Adipocyte (in vitro differentiated cells): ENCODE data around the gene TMPRSS11E.
"Not testable (repeated sequence)": the region's sequence is repeated elsewhere in the genome, so short reads cannot be mapped to it uniquely, and the experiment has no call there.

Experiments used
- DNase-seq: peaks from one replicate; pipeline ENCODE4 v3.0.0-alpha.2; 2015; ENCODE audit warnings: low read depth
- H3K27me3 ChIP-seq: replicated peaks from 2 replicates; pipeline ENCODE4 v1.7.0; 2013; ENCODE audit warnings: mild to moderate bottlenecking, low read length, moderate library complexity; ENCODE audit not compliant: control insufficient read depth, insufficient read depth
- H3K36me3 ChIP-seq: 2 replicates; pipeline ENCODE4 v1.7.0; 2013; ENCODE audit warnings: low read length, mild to moderate bottlenecking, moderate library complexity; ENCODE audit not compliant: control insufficient read depth, insufficient read depth, severe bottlenecking
- H3K4me1 ChIP-seq: 2 replicates; pipeline ENCODE4 v1.7.0; 2013; ENCODE audit warnings: mild to moderate bottlenecking, low read length, moderate library complexity; ENCODE audit not compliant: control insufficient read depth, insufficient read depth
- H3K4me3 ChIP-seq: 2 replicates; pipeline ENCODE4 v1.7.0; 2013; ENCODE audit warnings: mild to moderate bottlenecking, low read length, moderate library complexity
- H3K9ac ChIP-seq: 2 replicates; pipeline ENCODE4 v1.7.0; 2013; ENCODE audit warnings: mild to moderate bottlenecking, low read length, moderate library complexity
- H3K9me3 ChIP-seq: 2 replicates; pipeline ENCODE4 v1.7.0; 2013; ENCODE audit warnings: mild to moderate bottlenecking, low read length, moderate library complexity; ENCODE audit not compliant: control insufficient read depth

TMPRSS11E gene

DNA sequence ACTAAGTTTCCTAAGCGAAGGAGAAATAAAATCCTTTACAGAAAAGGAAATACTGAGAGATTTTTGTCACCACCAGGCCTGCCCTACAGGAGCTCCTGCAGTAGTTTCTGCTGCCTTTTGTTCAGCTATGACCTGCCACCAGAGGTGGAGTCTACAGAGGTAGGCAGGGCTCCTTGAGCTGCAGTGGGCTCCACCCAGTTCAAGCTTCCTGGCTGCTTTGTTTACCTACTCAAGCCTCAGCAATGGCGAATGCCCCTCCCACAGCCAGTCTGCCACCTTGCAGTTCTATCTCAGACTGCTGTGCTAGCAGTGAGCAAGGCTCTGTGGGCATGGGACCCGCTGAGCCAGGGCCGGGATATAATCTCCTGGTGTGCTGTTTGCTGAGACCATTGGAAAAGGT, 57.6 kb downstream of the TMPRSS11E start:
- not testable (repeated sequence) for H3K36me3 ChIP-seq, DNase-seq, H3K9me3 ChIP-seq, H3K4me3 ChIP-seq, H3K27me3 ChIP-seq, H3K9ac ChIP-seq, H3K4me1 ChIP-seq

DNA sequence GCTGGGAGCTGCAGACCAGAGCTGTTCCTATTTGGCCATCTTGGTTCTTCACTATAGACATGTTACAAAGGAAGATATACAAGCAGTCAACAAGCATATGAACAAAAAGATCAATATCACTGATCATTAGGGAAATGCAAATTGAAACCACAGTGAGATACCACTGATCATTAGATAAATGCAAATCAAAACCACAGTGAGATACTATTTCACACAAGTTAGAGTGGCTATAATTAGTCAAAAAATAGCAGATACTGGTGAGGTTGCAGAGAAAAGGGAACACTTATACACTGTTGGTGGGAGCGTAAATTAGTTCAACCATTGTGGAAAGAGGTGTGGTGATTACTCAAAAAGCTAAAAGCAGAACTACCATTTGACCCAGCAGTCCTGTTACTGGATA, 58.2 kb downstream of the TMPRSS11E start:
- not testable (repeated sequence) for H3K36me3 ChIP-seq, DNase-seq, H3K4me3 ChIP-seq, H3K9ac ChIP-seq, H3K27me3 ChIP-seq, H3K9me3 ChIP-seq, H3K4me1 ChIP-seq

DNA sequence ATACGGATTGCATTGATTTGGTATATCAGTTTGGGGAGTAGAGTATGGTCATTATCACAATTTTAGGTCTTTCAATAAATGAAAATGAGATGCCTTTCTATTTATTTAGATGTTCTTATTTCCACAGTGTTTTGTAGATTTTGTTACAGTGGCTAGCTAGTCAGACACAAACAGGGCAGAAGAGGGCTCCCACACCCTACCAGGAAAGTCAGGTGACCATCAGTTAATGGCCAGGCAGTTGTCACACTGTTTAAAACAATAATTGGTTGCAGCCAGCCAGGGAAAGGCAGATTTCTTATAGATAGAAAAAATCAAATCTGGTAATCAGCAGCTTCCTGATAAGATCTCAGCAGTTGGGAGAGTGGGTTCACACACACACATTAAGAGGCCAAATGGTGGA, 71.6 kb downstream of the TMPRSS11E start:
- no peak overlapping the region for H3K4me3 ChIP-seq
- no peak for DNase-seq
- H3K36me3 ChIP-seq: no peaks in the 10 kb centered on the region
- no peaks in the 10 kb centered on the region for H3K4me1 ChIP-seq
- no peaks in the 10 kb centered on the region for H3K9me3 ChIP-seq
- H3K9ac ChIP-seq: no peak overlapping the region
- no peaks in the 10 kb centered on the region for H3K27me3 ChIP-seq

DNA sequence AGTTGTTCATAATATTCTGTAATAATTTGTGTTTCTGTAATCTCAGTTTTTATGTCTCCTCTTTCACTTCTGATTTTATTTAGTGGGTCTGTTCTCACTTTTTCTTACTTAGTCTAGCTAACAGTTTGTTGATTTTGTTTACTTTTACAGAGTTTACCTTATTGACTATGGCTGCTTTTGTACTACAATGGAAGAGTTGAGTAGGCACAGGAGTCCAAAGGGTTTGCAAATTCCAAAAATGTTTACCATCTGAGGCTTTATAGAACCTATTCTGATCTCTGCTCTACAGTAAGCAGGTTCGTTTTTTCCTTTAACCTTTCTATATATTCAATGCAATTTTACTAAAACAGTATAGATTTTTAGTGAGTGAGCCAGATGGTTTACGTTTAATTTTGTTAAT, 73.7 kb downstream of the TMPRSS11E start:
- no peaks in the 10 kb centered on the region for H3K27me3 ChIP-seq
- H3K4me1 ChIP-seq: no peaks in the 10 kb centered on the region

DNA sequence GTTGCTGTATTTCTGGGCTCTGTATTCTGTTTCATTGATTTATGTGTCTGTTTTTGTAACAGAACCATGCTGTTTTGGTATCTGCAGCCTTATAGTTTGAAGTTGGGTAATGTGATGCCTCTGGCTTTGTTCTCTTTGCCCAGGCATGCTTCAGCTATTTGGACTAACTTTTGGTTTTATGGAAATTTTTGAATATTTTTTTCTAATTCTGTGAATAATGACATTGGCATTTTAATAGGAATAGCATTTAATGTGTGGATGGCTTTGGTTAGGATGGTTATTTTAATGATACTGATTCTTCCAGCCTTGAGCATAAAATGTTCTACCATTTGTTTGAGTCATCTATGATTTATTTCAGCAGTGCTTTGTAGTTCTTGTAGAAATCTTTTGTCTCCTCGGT, 75.0 kb downstream of the TMPRSS11E start:
- not testable (repeated sequence) for H3K9ac ChIP-seq, H3K4me1 ChIP-seq, H3K4me3 ChIP-seq, H3K36me3 ChIP-seq, H3K27me3 ChIP-seq, DNase-seq, H3K9me3 ChIP-seq

More for the DNA sequence above, 73.7 kb downstream of the TMPRSS11E start:
- no peaks in the 10 kb centered on the region for H3K36me3 ChIP-seq
- no peak overlapping the region for H3K9ac ChIP-seq
- no peaks in the 10 kb centered on the region for H3K9me3 ChIP-seq
- DNase-seq: no peak
- H3K4me3 ChIP-seq: no peak overlapping the region

DNA sequence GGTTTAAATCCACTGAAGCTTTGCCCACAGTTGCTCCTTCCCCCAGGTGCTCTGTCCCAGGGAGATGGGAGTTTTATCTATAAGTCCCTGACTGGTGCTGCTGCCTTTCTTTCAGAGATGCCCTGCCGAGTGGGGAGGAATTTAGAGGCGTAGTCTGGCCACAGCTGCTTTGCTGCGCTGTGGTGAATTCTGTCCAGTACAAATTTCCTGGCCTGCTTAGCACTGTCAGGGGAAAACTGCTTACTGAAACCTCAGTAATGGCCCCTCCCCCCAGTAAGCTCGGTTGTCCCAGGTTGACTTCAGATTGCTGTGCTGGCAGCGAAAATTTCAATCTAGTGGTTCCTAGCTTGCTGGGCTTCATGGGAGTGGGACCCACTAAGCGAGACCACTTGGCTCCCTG, 88.7 kb downstream of the TMPRSS11E start:
- Histone ChIP-seq H3K9me3 (no peaks in the 10 kb centered on the region), H3K4me3 (no peak overlapping the region), H3K9ac (no peak overlapping the region), H3K4me1 (no peaks in the 10 kb centered on the region), H3K27me3 (no peaks in the 10 kb centered on the region), H3K36me3 (no peaks in the 10 kb centered on the region)
- DNase-seq: no peak

DNA sequence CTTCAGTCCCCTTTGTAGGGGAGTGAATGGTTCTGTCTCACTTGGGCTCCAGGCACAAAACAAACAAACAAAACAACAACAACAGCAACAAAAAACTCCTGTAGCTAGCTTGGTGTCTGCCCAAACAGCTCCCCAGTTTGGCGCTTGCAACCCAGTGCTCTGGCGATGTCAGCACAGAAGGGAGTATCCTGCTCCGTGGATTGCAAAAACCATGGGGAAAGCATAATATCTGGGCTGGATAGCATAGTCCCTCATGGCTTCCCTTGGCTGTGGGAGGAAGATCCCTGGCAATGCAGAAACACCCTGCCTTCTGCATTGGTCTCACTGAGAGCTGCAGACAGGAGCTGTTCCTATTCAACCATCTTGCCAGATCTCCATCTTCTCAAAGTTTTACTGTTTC, 89.1 kb downstream of the TMPRSS11E start:
- no peaks in the 10 kb centered on the region for H3K36me3 ChIP-seq
- no peak overlapping the region for H3K9ac ChIP-seq
- no peaks in the 10 kb centered on the region for H3K9me3 ChIP-seq
- no peak for DNase-seq
- H3K4me1 ChIP-seq: no peaks in the 10 kb centered on the region
- no peak overlapping the region for H3K4me3 ChIP-seq
- H3K27me3 ChIP-seq: no peaks in the 10 kb centered on the region

DNA sequence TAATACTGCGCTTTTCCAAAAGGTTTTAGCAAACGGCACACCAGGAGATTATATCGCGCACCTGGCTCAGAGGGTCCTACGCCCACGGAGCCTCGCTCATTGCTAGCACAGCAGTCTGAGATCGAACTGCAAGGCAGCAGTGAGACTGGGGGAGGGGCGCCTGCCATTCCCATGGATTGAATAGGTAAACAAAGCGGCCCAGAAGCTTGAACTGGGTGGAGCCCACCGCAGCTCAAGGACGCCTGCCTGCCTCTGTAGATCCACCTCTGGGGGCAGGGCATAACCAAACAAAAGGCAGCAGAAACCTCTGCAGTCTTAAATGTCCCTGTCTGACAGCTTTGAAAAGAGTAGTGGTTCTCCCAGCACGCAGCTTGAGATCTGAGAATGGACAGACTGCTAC, 95.5 kb downstream of the TMPRSS11E start:
- H3K4me3 ChIP-seq, DNase-seq, H3K9ac ChIP-seq, H3K9me3 ChIP-seq, H3K36me3 ChIP-seq, H3K27me3 ChIP-seq, H3K4me1 ChIP-seq: not testable (repeated sequence)
